ENCODE results near the gene KIF23. TPM values are rescaled to one million over a fixed set of nuclear protein-coding genes. Genes with fewer than 3 reads are reported as not detected.
A peak's percentile ranks its signal among the peaks of the same experiment; 100 is the strongest.

Gene KIF23
- total RNA-seq, 3 donors from 2014 or later, result 1.6 to 6.4 (median 2.2) TPM

- TF ChIP-seq POLR2A (IDR thresholded peaks at IDR 0.05), result no peak
- TF ChIP-seq, protein P1, sequence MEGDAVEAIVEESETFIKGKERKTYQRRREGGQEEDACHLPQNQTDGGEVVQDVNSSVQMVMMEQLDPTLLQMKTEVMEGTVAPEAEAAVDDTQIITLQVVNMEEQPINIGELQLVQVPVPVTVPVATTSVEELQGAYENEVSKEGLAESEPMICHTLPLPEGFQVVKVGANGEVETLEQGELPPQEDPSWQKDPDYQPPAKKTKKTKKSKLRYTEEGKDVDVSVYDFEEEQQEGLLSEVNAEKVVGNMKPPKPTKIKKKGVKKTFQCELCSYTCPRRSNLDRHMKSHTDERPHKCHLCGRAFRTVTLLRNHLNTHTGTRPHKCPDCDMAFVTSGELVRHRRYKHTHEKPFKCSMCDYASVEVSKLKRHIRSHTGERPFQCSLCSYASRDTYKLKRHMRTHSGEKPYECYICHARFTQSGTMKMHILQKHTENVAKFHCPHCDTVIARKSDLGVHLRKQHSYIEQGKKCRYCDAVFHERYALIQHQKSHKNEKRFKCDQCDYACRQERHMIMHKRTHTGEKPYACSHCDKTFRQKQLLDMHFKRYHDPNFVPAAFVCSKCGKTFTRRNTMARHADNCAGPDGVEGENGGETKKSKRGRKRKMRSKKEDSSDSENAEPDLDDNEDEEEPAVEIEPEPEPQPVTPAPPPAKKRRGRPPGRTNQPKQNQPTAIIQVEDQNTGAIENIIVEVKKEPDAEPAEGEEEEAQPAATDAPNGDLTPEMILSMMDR (IDR thresholded peaks at IDR 0.05), result no peak
- TF ChIP-seq POLR2AphosphoS5 (IDR thresholded peaks at IDR 0.05), result peak in 1 of 3 donors; percentile 48
- Histone ChIP-seq H3K27me3 (no peaks in the 10 kb centered on the region), H3K4me1 (peaks cover 0 to 13% of the 10 kb centered on the region in 2 donors), H3K36me3 (no peaks in the 10 kb centered on the region), H3K4me3 (no peak overlapping the region), H3K9me3 (no peaks in the 10 kb centered on the region), H3K27ac (peak overlapping the region; percentile 57 to 70)
- DNase-seq (ENCODE audit: low spot score in 2 of 2), result peak in 1 of 2 donors; percentile 41
- intact Hi-C loops (cut with DNase I; ENCODE audit: low total_unique reads), result loop anchor here (10.0 kb wide), 1 partner anchor 786 kb away; no protein-coding TSS in a partner anchor
Measured at GRCh38 chr15:69489073-69489571, 75.0 kb downstream of the KIF23 start.

DNA sequence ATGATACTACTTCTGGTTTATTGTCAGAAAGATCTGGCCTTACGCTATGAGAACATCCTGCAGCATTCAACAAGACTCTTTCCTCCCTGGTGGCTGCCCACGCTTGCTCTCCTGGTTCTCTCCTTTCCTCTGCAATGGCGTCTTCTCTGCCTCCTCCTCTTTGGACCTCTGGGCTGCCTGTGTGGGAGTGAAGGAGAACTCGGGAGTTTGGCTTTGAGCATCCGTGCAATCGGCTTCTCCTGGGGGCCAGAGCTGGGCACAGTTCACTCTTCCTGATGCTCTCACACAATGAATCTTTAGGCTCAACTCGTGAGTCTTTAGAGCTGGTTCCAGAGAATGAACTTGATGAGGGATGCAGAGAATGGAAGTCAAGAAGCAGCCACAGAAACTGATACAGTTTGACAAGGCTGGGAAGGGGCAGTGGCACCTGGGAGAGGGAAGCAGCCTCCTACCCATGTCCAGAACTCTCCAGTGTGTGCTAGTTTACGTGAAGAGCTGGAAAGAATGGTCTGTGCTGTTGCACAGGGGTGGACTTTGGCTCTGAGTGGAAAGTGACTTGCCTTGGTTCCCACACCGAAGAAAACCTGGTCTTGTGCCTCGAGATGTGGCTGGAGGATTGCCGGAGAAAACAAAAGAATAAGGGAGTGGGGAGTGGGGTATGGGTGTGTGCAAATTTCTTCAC lies 76.3 kb downstream of the KIF23 start:
- peak overlapping the region; percentile 66 to 71 for H3K27ac ChIP-seq

GRCh38 chr15:69491038-69491505 lies 76.9 kb downstream of the KIF23 start:
- TF ChIP-seq POLR2AphosphoS5 (IDR thresholded peaks at IDR 0.05) (peak; percentile 13 to 69 (median 43)), POLR2A (IDR thresholded peaks at IDR 0.05) (no peak)
- TF ChIP-seq, protein P1 (IDR thresholded peaks at IDR 0.05), result no peak
- H3K27ac ChIP-seq, result peak overlapping the region; percentile 66 to 71
- peak in 1 of 2 donors; percentile 73 for DNase-seq (ENCODE audit: low spot score in 2 of 2)

More for the DNA sequence above, 76.3 kb downstream of the KIF23 start:
- H3K9me3 ChIP-seq, result no peaks in the 10 kb centered on the region
- no peaks in the 10 kb centered on the region for H3K27me3 ChIP-seq
- no peak overlapping the region for H3K4me3 ChIP-seq
- no peak for DNase-seq (ENCODE audit: low spot score in 2 of 2)
- H3K4me1 ChIP-seq, result peaks cover 0 to 6% of the 10 kb centered on the region in 2 donors
- intact Hi-C loops (cut with DNase I; ENCODE audit: low total_unique reads), result no loop called here
- TF ChIP-seq POLR2A (IDR thresholded peaks at IDR 0.05) (no peak), POLR2AphosphoS5 (IDR thresholded peaks at IDR 0.05) (no peak)
- TF ChIP-seq, protein P1 (IDR thresholded peaks at IDR 0.05), result no peak
- no peaks in the 10 kb centered on the region for H3K36me3 ChIP-seq

GRCh38 chr15:69493406-69493805 lies 79.3 kb downstream of the KIF23 start:
- TF ChIP-seq POLR2AphosphoS5 (IDR thresholded peaks at IDR 0.05) (no peak), POLR2A (IDR thresholded peaks at IDR 0.05) (no peak)
- TF ChIP-seq, protein P1 (IDR thresholded peaks at IDR 0.05), result no peak
- Histone ChIP-seq H3K27ac (no peak overlapping the region), H3K36me3 (no peaks in the 10 kb centered on the region), H3K4me1 (peaks cover 0 to 6% of the 10 kb centered on the region in 2 donors), H3K4me3 (no peak overlapping the region), H3K27me3 (no peaks in the 10 kb centered on the region), H3K9me3 (no peaks in the 10 kb centered on the region)
- intact Hi-C loops (cut with DNase I; ENCODE audit: low total_unique reads), result no loop called here
- DNase-seq (ENCODE audit: low spot score in 2 of 2), result no peak

More at GRCh38 chr15:69491038-69491505, 76.9 kb downstream of the KIF23 start:
- intact Hi-C loops (cut with DNase I; ENCODE audit: low total_unique reads), result no loop called here
- Histone ChIP-seq H3K4me3 (no peak overlapping the region), H3K27me3 (no peaks in the 10 kb centered on the region), H3K36me3 (no peaks in the 10 kb centered on the region), H3K4me1 (peaks cover 0 to 6% of the 10 kb centered on the region in 2 donors), H3K9me3 (no peaks in the 10 kb centered on the region)

DNA sequence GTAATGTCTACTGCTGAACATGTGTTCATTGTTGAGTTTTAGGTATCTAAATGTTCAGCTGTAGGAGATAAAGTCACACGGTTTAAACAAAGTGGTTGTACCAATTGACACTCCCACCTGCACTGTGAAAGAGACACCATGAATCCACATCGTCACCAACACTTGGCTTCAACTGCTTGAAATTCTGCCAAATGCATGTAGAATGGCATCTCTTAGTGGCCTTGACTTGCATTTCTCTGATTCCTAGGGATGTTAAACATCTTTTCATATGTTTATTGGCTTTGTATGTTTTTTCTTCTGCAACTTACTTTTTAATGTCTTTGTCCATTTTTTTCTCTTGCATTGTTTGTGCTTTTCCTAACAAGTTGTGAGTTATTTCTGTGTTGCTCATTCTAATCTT lies 81.9 kb downstream of the KIF23 start:
- Histone ChIP-seq H3K36me3 (no peaks in the 10 kb centered on the region), H3K9me3 (no peaks in the 10 kb centered on the region), H3K27me3 (no peaks in the 10 kb centered on the region), H3K4me3 (no peak overlapping the region), H3K27ac (no peak overlapping the region), H3K4me1 (no peaks in the 10 kb centered on the region)
- TF ChIP-seq POLR2A (IDR thresholded peaks at IDR 0.05), result no peak
- TF ChIP-seq, protein P1 (IDR thresholded peaks at IDR 0.05), result no peak
- no peak for TF ChIP-seq POLR2AphosphoS5 (IDR thresholded peaks at IDR 0.05)
- intact Hi-C loops (cut with DNase I; ENCODE audit: low total_unique reads), result no loop called here
- no peak for DNase-seq (ENCODE audit: low spot score in 2 of 2)
